ENCODE data around the gene ENAH. TPM values are rescaled to one million over a fixed set of nuclear protein-coding genes. Genes with fewer than 3 reads are reported as not detected.

The ENAH gene
- total and polyA plus RNA-seq, 9 of the 15 experiments (the other 6 are each of a cell fraction or from before 2014, with no cell fraction given), result 0.03 to 1.2 (median 0.15) TPM

DNA sequence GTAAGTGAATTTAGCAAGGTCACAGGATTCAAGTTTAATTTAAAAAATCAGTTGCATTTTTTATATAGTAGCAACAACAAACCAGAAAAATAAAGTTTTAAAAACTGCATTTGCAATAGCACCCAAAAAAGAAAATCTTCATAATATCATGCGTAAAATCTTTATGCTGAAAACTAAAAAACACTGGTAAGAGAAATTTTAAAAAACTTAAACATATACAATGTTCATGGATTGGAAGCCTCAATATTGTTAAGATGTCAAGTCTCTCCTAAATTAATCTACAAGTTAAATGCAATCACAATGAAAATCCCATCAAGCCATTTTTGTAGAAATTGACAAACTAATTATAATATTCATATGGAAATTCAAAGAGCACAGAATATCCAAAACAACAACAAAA, 65.6 kb downstream of the ENAH start:
- Histone ChIP-seq H3K27me3 (ENCODE audit: control insufficient read depth in 2 of 2, insufficient read depth in 2 of 2, low read length in 2 of 2) (peaks cover 10 to 16% of the 10 kb centered on the region in 2 experiments; a peak in 3 of 5 replicates), H3K9me1 (ENCODE audit: control insufficient read depth, insufficient read depth, low read length) (no peaks in the 10 kb centered on the region), H3K4me1 (replicated peaks in 1 of 2; ENCODE audit: control insufficient read depth in 2 of 2, insufficient read depth in 2 of 2, low read length in 2 of 2) (no peaks in the 10 kb centered on the region), H3K36me3 (ENCODE audit: control insufficient read depth, insufficient read depth, low read length) (no peaks in the 10 kb centered on the region), H2AFZ (ENCODE audit: low read depth, low read length) (no peak overlapping the region), H4K20me1 (replicated peaks; ENCODE audit: control insufficient read depth, insufficient read depth, low read length) (no peaks in the 10 kb centered on the region), H3K79me2 (ENCODE audit: control insufficient read depth, insufficient read depth, low read length) (no peaks in the 10 kb centered on the region), H3K9me3 (replicated peaks; ENCODE audit: control insufficient read depth, insufficient read depth, low read depth, low read length) (no peaks in the 10 kb centered on the region), H3K4me2 (ENCODE audit: insufficient read depth, low read length) (no peak overlapping the region), H3K9ac (ENCODE audit: insufficient read depth in 1 of 2, low read depth in 2 of 2, low read length in 2 of 2) (no peak overlapping the region), H3K4me3 (no peak overlapping the region), H3K27ac (ENCODE audit: extremely low read depth, low read depth, low read length) (no peak overlapping the region)
- ChIA-PET POLR2A (no interaction called here), CTCF (ENCODE audit: low intra/inter-chr PET ratio) (no interaction called here)
- TF ChIP-seq KHSRP (IDR thresholded peaks at IDR 0.05) (no peak), FOXP1 (CRISPR knock-in tag; IDR thresholded peaks at IDR 0.05) (no peak), POLR2AphosphoS5 (IDR thresholded peaks at IDR 0.05; ENCODE audit: control insufficient read depth, insufficient read depth, low read depth, low read length) (no peak), PPARD (CRISPR knock-in tag; IDR thresholded peaks at IDR 0.05) (no peak), PRPF4 (IDR thresholded peaks at IDR 0.05; ENCODE audit: insufficient read depth, low read depth, low read length, poor library complexity, severe bottlenecking) (no peak)
- TF ChIP-seq, protein P1, sequence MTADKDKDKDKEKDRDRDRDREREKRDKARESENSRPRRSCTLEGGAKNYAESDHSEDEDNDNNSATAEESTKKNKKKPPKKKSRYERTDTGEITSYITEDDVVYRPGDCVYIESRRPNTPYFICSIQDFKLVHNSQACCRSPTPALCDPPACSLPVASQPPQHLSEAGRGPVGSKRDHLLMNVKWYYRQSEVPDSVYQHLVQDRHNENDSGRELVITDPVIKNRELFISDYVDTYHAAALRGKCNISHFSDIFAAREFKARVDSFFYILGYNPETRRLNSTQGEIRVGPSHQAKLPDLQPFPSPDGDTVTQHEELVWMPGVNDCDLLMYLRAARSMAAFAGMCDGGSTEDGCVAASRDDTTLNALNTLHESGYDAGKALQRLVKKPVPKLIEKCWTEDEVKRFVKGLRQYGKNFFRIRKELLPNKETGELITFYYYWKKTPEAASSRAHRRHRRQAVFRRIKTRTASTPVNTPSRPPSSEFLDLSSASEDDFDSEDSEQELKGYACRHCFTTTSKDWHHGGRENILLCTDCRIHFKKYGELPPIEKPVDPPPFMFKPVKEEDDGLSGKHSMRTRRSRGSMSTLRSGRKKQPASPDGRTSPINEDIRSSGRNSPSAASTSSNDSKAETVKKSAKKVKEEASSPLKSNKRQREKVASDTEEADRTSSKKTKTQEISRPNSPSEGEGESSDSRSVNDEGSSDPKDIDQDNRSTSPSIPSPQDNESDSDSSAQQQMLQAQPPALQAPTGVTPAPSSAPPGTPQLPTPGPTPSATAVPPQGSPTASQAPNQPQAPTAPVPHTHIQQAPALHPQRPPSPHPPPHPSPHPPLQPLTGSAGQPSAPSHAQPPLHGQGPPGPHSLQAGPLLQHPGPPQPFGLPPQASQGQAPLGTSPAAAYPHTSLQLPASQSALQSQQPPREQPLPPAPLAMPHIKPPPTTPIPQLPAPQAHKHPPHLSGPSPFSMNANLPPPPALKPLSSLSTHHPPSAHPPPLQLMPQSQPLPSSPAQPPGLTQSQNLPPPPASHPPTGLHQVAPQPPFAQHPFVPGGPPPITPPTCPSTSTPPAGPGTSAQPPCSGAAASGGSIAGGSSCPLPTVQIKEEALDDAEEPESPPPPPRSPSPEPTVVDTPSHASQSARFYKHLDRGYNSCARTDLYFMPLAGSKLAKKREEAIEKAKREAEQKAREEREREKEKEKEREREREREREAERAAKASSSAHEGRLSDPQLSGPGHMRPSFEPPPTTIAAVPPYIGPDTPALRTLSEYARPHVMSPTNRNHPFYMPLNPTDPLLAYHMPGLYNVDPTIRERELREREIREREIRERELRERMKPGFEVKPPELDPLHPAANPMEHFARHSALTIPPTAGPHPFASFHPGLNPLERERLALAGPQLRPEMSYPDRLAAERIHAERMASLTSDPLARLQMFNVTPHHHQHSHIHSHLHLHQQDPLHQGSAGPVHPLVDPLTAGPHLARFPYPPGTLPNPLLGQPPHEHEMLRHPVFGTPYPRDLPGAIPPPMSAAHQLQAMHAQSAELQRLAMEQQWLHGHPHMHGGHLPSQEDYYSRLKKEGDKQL (CRISPR knock-in tag; IDR thresholded peaks at IDR 0.05; ENCODE audit: borderline replicate concordance), result no peak
- DNase-seq (ENCODE audit: extremely low read depth in 1 of 4, low spot score in 3 of 4) (no peak), ATAC-seq (no peak), FAIRE-seq (no peak)
- in situ Hi-C loops (cut with MboI), result no loop called here
- WGBS (ENCODE audit: insufficient coverage, low coverage, missing lambda C conversion rate), result 15% methylated on average over 1 of the region's 1 CpG
- no TSS peak for BruUV-seq (replicated peaks)
- intact Hi-C loops (cut with micrococcal nuclease), result no loop called here
